NCI-H2107 (cell line): ENCODE results near the gene SERGEF.

ENCODE experiments used
- DNase-seq: peaks from one replicate; lab custom pipeline; 2025; lab: John Stamatoyannopoulos, UW

The SERGEF gene

DNA sequence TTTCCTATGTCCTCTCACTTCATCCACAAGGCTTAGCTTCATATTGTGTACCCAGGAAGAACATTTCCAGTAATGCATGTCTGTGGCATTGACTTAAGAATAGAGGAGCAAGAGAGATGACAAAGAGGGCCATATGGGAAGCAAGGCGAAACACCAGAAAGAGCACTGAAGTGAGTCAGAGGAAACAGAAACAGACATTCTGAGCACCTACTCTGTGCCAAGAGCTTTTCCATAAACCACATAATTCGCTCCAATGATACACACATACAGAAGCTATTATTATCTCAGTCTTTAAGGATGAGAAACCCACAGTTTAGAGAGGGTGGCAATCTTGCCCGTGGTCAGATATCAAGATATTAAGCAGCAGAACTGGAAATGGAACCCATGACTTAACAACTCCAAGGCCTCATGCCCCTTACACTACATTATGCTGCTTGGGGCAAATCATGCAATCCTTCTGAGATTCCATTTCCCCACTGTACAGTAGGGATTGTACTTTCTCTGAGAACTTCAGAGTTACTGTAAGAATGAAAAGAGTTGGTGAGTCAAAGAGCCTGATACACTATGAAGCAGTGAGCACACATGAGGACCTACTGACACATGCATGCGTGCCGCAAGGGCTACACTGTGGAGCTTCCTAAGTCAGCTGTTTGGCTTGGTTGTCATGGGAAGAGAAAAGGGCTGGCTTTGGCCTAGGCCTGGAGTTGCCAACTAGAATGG, 151.7 kb downstream of the SERGEF start:
- DNase-seq = no peak

DNA sequence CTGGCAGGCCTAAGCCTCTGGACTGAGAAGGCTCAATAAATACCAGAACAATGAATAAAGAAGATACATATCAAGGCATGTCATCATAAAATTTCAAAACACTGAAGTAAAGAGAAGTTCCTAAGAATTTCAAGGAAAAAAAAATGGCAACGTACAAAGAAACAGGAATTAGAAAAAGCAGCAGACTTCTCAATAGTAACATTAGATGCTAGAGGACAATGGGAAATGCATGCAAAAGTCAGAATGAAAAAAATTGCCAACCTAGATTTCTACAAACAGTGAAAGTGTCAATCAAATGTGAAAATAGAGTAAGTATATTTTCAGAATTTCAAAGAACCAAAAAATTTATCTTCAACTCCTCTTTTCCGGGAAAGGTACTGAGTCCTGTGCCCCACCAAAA, 153.3 kb downstream of the SERGEF start:
- no peak for DNase-seq

DNA sequence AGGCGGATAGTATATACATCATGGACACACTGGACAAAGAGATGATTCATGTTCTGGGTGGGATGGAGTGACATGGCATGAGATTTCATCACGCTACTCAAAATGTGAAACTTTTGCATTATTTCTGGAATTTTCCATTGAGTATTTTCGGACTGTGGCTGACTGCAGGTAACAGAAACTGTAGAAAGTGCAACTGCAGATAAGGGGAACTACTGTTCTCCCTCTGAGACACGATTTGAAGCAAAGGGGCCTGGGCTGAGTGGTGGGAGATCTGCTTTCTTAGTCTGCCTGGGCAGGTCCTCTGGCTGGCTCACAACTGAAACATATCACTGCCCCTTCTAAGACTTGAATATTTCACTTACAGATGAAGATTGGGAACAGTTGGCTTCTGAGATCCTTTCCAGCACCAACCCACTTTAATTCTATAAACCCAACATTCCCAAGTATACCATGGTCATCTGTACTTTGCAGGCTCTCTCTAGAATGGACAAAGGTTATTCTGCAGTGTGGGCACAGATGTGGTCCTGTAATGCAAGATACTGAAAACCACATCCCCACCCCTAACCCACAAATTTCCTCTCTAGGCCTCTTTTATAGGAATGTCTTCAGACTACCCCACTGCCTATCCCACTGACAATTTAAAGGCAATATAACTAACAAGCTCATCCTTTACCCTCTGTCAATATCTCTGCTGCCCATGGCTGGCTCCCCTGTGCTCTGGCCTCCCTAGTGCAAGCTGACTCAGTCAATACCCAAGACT, 157.1 kb downstream of the SERGEF start:
- DNase-seq = no peak

DNA sequence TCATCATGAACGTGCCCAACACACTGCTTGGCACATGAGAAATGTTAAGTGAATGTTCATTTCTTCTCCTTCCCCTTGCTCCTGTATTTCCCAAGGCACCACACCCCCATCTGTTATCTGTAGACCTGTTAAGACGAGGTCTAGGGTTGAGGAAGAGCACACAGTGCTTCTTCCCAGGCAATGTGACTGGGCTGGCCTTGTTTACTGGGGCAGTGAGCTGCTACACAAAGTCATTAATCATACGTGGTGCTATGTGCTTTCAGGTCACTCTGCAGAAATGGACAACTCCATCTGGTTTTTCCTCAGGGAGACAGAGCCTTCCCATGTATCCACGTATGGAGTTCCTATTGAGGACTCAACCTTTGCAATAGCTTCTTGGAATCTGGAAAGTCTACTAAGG, 159.6 kb downstream of the SERGEF start:
- DNase-seq = no peak

GRCh38 chr11:17852246-17852645, 160.6 kb downstream of the SERGEF start:
- DNase-seq = no peak

- DNase-seq = no peak
Observed at GRCh38 chr11:17851697-17852096, 161.2 kb downstream of the SERGEF start.

- DNase-seq = no peak
Observed at GRCh38 chr11:17850336-17850735, 162.5 kb downstream of the SERGEF start.

- DNase-seq = no peak
Observed at GRCh38 chr11:17848715-17849114, 164.1 kb downstream of the SERGEF start.

GRCh38 chr11:17846852-17847453, 165.9 kb downstream of the SERGEF start:
- no peak for DNase-seq

GRCh38 chr11:17845431-17845881, 167.4 kb downstream of the SERGEF start:
- no peak for DNase-seq

DNA sequence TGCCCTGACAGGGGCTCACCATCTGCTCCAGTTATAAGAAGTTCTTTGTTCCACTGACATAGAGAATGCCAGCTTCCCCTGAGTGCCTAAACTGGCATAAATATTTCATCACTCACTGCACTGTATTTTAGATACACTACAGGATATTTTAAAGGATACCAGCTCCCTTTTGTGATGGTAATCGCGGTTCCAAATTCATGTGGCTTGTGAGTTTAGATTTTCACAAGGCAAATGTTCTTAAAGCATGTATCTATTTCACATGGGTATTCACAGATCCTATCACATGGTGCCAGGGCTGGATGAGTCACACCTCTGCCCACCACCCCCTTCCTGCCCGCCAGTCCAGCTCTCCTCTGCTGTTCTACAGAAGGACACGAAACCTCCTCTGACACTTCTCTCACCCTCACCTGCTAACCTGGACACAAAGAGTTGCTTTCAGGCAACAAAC, 172.7 kb downstream of the SERGEF start:
- peak; percentile 35 for DNase-seq

DNA sequence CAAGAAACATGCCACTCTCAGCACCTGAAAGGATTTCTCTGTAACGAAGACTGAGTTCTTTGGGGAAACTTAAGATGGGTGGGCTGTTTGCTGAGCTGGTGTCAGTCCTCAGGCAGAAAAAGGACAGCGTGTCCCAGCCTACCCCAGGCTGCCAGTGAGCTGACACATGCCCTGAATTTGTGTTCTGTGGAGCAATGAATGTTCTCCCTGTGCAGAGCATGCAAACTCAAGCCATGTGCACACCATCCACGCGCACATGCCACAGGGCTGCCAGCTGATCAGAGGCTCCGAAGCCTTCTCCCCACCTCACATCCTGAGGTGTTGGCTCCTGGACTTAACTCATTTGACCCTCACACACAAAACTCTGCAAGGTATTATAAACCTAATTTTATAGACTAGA, 173.4 kb downstream of the SERGEF start:
- no peak for DNase-seq

GRCh38 chr11:17838102-17838501, 174.7 kb downstream of the SERGEF start:
- DNase-seq = no peak

DNA sequence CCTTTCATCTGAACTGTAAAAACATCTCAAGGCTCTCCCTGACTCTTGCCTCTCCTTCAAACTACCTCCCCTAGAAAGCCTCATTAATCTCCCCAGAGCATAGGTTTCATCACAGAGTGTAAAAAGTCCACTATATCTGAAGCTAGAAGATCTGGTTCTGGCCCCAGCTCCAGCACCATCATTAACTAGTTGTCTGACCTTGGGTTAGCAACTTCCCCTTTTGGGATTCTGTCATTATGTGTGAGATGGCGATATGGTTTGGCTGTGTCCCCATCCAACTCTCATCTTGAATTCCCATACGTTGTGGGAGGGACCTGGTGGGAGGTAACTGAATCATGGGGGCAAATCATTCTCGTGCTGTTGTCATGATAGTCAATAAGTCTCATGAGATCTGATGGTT, 181.0 kb downstream of the SERGEF start:
- no peak for DNase-seq

DNA sequence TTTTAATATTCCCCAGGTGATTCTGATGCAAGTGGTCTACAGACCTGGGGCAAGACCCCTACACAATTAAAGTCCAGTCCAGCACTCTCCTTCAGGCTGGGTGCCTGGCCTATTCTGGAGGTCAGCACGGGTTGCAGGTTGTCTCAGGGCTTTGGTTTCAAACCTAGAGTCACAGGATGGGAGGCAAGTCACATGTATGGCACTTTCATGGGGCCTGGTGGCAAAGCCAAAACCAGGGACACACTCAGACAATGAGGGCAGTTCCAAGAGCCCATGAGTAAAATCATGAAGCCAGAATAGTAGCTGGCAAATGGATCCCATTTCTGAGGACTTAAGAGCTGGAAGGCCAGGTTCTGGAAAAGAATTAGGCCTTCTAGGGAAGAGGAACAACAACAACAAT, 181.6 kb downstream of the SERGEF start:
- DNase-seq = no peak

DNA sequence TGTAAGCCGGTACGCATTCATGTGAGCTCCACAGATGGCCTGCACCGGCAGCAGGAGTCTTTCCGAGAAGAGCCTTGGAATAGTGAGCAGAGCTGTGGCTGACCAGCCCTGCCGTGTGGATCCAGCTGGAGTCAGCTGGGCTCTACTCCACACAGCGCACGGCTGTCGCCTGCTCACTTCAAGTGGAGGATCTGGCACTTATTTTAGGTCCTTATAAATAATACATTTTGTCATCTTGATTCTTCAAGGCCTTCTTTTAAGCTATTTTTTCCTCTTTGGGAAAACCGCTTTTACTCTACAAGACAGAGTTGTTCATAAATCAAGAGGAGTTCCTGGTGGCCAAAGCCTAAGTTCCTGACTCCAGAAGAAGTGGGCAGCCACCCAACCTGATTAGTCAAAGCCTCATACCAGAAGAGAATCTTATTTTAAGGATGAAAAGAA, 184.5 kb downstream of the SERGEF start:
- DNase-seq = no peak

DNA sequence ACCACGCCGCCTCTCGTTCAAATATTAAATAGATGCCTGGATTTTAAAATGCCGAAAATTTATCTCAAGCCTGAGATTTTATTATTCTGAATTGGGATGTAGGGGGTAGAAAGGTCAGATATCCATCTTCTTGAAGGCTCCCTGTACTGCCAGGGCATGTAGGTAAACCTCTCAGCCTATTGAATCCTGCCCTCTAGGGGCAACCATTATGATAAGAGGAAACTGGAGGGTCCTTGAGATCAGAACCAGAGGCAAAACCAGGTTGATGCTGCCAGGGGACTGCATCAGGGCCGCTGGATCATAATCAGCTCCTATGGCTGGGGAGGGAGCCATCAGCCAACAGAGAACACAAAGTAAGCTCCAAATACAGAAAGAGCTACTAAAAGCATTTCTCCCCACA, 185.8 kb downstream of the SERGEF start:
- DNase-seq = peak; percentile 19

DNA sequence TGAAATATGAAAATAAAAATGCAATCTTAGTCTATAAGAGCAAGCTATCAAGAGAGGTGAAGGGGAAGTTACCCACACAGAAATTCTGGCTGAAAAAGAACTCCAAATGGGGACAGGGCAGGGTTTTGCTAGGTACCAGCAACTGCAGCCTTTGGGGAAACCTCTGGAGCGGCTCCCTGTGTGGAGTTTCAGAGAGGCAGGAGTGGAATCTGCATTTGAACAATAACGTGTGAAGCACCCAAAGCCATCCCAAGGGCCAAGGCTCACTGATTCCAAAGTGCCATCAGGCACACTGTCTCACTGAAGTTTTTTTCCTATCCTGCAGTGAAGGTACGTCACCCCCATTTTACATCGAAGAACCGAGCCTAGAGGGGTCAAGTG, 190.5 kb downstream of the SERGEF start:
- DNase-seq = no peak

DNA sequence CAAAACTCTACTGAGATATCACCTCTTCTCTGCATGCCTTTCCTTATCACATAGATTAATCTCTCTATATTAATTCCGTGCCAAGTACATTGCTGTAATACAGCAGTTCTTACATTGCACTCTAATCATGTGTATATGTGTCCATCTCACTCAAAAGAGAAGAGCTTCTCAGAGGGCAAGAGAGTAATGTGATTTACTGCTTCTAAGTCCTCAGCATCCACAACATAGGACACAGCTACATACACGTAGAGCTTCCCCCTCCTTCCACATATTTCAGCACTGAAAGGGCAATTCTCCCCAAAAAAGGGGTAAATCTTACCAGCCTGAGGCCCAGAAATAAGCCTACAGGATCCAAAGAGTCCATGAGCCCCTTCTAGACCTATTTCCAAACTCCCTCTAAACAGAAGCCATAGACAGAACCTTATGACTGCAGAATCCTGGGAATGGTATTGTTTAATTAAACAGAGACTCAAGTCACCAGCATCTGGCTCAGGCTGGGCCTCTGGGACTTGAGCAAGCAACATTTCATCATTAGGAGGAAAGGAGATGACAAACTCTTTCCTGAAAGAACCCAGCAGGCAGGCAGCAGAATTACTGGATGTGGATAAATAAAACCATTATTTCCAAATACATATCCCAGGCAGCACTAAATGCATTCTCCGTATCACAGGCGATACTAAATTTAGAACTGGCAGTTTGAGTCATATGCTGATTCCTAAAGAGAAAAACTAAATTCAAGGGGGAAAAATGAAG, 191.0 kb downstream of the SERGEF start:
- DNase-seq = no peak

DNA sequence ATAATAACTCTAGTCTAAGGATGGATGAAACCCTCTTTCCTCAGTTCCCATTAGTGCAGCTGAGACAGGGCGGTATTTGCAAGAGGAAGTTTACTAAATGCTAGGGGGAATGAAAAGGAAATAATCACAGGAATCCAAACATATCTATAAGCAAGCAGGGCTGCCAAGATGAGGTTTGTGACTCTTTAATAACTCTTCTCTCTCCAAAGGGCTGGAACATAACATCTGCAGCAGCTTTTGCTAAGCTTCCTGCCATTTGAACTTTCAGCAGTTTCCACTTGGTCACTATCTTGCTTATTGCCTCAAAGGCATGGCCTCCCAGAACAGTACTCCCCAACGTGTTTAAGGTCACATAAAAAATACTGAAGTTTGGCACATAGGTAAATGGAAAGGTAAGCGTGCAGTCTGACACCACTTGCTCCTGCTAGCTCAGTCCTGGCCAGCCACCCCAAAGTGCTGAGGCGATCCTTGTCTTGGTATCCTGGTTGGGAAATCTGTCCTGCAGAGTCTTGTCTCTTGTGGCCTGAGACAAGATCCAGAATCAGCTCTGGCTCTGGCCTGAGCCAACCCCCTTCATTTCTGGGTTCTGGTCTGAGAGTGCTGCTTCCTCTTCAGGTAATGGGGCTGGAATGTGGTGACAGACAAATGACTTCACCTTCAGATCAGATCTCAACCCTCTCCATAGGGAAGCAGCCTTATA, 196.5 kb downstream of the SERGEF start:
- no peak for DNase-seq

DNA sequence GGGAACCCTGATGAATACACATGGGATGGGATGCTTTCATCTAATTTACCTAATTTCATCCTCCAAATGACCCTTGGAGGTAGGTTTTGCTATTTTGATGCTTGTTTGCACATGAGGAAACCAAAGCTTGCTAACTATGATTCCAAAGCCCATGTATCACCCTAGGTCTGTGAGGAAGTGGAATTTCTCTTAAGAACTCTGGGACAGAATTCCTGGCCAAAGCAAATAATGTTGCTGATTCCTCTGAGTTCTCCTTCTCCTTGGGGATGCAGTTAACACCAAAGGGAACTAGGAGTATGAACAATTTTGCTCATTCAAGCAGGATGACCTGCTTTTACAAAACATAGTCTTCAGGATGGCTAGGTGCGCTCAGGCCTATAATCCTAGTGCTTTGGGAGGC, 198.3 kb downstream of the SERGEF start:
- no peak for DNase-seq
